GM18511 (cell line): ENCODE measurements around the gene ARHGAP15.
A peak's percentile ranks its signal among the peaks of the same experiment; 100 is the strongest.
"Not testable (repeated sequence)": the region's sequence is repeated elsewhere in the genome, so short reads cannot be mapped to it uniquely, and the experiment has no call there.

Experiments
- ATAC-seq: cut with Tn5 transposase; IDR thresholded peaks from one replicate; pipeline ENCODE4 v1.9.1; 2021; ENCODE audit warnings: mild to moderate bottlenecking, moderate library complexity; ENCODE audit not compliant: unreplicated experiment

Gene ARHGAP15

DNA sequence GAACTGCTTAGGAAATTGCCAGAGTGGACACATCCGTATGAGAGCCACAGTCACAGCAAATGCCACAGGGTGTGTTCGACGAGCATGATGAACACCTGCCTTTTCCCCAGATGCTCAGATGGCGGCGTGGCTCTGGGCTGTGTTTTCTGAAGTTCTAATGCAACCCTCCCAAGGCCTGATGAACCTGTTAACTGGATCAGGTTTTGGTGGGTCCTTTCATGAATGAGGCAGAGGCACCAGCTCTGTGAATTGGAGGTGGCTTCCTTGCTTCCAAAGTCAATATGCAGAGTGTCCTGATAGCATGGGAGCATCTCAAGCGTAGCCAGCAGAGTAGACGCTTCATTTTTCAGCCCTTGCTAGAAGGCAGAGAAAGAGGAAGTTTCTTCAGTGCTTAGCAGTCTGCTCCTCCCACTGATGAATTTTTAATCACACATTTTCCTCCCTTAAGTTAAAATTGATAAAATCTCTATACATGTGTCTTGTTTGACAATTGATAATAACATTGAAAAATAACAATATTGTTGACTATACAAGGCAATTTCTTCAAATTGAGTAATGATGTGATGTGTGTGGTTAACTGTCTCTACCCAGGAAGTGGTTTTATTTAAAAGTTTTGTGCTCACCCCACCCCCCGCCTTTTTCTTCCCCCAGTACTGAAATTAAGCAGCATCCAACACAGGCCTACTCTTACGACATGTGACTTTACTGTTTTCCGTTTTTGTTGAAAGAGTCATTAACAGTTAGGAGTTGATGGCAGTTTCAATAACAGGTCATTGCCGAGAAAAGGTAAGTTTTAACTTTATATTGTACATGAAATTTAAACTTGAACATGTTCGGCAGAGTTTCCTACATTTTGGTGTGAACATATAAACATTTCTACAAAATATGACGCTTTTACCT, at the start of gene ARHGAP15:
Gene ARHGAP15 (plus strand): TSS at position 739 of the 900 bp plus-strand sequence.
- peak; percentile 93 for ATAC-seq

DNA sequence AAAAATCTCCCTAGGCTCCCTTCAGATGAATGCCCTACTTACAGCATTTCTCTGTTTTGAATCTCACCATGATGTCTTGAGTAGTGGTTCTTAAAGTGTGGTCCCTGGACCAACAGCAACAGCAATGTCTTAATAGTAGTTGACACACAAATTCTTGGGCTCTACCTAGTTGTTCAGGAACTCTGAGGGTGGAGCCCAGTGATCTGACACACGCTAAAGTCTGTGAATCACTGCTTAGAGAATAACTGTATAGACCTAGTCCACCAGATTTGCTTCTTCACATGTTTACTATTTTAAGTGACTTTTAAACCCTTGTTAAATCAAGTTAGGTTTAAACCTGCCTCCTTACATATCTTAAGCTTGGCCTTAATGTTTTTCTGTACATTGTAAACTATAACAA, 47.6 kb upstream of the ARHGAP15 start:
- ATAC-seq: no peak

DNA sequence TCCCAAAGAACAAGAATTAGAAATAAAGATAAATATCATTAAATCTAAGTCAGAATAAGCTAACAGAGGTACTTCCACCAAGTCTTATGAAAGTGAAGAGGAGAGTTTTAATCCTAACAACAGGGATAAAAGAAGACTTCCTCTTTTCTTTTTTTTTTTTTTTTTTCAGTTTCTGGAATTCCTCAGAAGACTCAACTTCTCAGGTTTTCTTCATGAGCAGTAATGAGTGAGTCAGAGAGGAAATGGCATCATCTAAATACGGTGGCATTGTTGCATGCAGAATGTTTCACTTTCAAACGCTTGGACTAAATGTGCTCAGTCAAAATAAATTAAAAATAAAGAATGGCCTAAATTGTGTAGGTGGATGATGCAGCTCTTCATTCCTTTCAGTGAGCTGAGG, 45.6 kb upstream of the ARHGAP15 start:
- no peak for ATAC-seq

DNA sequence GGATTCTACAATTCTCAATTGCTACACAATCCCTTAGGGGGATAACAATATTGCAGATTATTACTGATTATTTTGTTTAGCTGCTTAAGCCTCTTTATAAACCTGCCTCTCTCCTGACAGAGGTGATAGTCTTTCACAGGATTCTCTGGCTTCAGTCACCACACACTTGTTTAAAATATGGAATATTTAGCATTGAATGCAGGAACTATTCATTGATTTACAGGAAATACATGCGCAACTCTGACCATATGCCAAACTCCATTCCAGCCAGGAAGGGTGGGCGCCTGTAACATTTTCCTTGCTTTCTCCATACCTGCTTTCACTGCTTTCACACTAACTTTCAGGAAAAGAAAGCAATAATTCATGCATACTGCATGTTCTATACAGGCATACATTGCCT, 44.8 kb upstream of the ARHGAP15 start:
- ATAC-seq: no peak

DNA sequence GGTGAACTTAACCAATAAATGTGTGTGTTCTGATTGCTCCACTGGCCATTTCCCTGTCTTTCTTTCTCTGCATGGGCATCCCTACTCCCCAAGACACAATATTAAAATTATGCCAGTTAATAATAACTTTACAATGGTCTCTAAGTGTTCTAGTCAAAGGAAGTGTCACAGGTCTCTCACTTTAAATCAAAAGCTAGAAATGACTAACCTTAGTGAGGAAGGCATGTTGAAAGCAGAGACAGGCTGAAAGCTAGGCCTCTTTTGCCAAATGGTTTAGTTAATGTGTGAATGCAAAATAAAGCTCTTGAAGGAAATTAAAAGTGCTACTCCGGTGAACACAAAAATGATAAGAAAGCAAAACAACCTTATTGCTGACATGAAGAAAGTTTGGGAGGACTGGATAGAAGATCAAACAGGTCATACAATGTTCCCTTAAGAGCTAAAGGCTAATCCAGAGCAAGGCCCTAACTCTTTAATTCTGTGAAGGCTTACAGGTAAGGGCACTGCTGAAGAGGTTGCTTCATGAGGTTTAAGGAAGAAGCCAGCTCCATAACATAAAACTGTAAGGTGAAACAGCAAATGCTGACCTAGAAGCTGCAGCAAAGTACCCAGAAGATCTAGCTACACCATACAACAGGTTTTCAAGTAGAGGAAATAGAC, 44.0 kb upstream of the ARHGAP15 start:
- ATAC-seq: peak; percentile 84

DNA sequence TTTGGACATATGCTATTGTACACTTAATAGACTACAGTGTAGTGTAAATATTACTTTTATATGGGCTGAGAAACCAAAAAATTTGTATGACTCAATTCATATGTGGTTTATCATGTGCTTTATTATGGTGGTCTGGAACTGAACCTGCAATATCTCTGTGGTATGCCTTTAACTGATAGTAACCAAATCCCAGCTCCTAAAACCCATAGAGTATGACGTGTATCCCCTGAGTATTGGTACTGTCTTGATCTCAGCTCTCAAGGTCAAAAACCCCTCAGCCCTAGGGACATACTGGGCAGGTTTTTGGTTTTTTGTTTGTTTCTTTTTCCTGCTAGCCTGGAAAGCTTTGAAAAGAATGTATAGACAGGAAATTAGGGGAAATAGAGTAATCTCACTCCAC, 42.2 kb upstream of the ARHGAP15 start:
- no peak for ATAC-seq

DNA sequence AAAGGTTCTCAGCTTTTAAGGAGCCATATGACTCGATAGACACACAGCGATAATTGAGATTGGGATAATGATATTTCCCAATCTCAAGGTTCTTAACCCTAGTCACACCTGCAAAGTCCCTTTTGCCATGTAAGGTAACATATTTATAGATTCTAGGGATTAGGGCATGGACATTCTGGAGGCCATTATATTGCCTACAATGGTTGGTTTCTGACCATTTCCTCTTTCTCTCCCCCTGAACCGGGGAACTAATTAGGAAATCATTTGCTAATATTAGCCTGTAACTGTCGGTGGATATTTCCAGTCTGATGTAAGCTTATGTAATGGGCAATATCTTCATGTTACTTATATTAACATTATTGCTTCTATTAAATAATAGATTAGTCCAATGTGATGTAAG, 40.8 kb upstream of the ARHGAP15 start:
- ATAC-seq: no peak

DNA sequence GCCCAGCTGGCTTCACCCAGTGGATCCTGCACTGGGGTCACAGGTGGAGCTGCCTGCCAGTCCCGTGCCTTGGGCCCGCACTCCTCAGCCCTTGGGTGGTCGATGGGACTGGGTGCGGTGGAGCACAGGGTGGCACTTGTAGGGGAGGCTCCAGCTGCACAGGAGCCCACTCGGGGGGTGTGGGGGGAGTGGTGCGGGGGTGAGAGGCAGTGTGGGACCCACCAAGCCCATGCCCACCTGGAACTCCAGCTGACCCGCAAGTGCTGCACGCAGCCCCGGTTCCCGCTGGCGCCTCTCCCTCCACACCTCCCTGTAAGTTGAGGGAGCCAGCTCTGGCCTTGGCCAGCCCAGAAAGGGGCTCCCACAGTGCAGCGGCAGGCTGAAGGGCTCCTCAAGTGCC, 39.7 kb upstream of the ARHGAP15 start:
- not testable (repeated sequence) for ATAC-seq

DNA sequence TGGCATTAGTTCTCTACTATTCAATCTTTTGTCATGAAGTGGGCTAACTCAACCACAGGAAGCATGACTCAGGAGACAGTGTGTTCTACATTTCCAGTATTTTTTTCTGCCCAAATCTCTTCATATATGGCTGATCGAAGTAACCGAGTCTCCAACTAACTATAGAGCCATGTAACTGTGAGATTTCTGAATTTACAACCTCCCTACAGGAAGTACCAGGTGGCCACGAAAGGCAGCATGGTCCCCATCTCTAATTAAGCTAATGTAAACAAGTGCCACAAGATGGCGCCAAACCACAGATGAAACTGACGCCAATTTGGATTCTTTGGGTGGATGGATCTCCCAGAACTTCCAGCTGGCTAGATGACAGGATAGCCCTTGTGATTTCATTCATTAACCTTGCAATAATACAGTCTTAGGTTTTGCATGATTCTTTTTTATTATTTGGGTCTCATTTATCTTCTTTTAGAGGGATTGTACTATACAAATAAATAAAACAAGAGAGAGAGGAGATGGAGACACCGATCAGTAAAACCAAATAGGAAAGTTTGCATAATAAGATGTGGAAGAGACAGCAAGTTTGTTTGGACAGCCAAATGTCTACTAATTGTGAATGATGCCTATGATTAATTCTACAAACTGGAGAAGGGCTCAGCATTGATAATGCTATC, 18.3 kb upstream of the ARHGAP15 start:
- ATAC-seq: peak; percentile 95

DNA sequence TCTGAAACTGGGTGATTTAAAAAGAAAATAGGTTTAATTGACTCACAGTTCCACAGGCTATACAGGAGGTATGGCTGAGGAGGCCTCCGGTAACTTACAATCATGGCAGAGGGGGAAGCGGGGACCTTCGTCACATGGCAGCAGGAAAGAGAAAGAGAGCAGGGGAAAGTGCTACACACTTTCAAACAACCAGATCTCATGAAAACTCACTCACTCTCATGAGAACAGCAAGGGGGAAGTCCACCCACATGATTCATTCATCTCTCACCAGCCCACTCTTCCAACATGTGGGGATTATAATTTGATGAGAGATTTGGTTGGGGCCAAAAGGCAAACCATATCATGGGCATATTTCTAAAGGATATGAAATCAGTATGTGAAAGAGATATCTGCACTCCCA, 12.0 kb upstream of the ARHGAP15 start:
- no peak for ATAC-seq

DNA sequence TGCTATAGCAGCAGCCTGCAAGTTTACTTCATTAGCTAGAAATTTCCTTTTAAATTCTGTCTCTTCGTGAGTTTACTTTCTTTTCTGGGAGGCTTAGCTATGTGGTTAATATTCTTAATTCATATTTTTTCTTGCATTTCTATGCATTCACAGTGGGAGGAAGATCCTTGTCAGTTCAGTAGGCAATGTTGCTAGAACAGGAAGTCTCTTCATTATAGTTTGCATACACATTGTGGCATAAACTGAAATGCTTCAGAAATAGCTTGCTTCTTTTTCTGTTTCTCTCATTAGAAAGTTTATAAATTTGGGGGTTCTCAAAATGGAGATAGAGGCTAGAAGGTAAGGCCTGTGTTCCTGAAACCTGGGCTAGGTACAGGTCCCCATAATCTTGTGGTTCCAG, 8.1 kb upstream of the ARHGAP15 start:
- ATAC-seq: peak; percentile 72

DNA sequence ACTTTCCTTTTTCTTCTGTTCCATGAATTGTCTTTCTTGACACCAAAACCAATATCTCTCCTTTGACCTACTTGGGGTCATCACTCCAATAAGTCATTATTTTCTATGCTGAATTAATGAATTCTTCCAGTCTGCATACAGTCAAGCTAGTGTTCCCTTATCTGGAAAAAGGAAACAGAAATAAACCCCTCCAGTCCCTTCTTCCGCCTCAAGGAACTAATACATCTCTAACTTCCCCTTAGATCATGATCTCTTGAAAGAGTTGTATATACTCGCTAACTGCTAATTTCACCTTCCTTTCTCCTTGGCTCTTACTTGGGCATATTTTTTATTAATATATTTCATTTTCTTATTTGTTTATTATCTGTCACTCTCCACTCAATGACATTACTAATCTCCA, 7.3 kb upstream of the ARHGAP15 start:
- no peak for ATAC-seq

DNA sequence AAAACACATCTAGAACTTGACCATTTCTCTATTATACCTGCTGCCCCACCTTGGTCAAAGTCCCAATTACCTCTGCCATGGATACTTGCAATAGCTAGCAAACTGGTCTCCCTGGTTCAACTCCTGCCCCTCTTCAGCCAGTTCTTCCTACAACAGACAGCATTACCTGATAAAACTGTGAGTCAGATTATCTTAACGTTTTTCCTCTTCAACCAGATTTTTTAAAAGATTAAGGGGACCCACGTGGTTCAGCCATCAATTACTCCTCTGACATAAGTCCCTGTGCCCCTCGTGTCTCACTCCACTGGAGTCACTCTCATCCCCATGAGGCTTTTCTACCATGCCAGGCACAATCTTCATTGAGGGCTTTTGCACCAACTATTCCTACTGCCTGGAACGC, 5.3 kb upstream of the ARHGAP15 start:
- ATAC-seq: no peak

DNA sequence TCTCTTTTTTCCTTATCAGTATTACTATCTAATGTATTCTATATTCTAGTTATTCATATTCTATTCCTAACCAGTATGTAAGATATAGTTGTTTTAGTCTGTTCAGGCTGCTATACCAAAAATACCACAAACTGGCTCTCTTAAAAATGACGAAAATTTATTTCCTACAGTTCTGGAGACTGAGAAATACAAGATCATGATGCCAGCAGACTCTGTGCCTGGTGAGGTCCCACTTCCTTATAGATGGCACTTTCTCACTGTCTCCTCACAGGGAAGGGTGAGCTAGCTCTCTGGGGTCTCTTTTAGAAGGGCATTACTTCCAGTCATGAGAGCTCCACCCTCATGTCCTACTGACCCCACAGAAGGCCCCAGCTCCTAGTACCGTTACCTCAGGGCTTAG, 4.8 kb upstream of the ARHGAP15 start:
- no peak for ATAC-seq

DNA sequence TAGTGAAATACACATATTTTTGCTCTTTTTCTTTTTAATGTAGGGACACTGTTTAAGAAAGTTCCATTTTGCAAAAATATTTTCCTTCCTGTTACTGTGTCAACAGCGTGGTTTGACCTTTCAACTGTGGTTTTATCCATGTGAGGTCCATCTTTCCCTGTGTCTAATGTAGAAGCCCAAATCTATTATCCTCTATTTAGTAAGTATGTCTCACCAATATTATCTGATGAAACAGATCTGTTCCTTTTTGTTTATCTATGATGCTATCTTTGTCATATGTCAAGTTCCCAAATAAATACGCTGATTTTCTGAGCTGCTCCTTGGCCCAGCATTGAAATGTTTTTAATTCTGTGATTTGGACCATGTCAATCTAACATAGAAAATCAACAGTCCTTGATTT, 3.5 kb upstream of the ARHGAP15 start:
- ATAC-seq: no peak

DNA sequence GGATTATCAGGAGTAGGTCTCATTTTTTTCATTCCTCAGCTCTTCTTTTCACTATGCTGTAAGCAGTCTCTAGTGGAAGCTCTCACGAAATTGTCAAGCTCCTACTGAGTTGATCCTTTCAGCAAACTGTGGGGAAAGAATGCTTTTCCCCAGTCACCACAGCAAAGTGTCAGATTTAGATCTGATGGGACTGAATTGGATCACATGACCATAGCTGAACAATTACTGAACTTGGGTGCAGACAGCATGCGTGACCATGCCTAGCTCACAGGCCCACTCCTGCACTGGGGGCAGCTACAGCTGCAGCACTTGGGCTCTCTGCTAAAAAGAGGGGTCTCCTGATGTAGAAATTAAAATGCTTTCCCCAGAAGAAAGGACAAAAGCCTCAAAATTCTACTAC, 3.1 kb downstream of the ARHGAP15 start:
- ATAC-seq: peak; percentile 23

DNA sequence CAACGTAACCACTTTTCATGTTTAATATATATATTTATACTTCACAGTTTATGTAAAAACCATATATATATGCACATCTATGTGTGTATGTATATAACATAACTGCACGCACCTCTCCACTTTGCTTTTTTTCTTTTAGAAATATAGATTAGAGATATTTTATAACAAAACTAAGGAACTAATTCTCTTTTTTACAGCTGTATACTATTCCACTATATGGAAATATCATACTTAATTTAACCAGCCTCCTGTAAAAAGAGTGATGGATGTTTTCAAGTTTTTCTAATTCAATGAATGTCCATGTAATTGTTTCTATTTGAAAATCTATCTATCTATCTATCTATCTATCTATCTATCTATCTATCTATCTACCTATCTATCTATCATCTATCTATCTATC, 4.6 kb downstream of the ARHGAP15 start:
- no peak for ATAC-seq

DNA sequence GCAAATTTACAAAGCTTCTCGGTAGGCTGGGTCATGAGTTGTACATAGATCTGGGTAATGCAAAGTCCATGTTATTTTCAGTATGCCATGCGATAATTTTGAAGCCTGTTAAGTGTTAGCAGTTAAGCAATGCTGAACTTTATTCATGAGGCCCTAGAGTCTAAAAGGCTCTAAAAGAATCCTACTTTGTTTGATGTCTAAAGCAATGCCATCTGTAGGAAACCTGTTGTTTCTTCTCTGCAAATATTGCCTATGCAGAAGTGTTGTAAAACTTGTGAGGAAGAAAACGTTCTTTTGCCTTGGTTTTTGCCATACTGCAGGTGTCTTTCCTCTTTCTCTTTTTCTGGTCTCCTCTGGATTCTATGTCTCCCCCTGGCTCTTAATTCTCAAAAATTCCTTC, 9.1 kb downstream of the ARHGAP15 start:
- ATAC-seq: no peak

DNA sequence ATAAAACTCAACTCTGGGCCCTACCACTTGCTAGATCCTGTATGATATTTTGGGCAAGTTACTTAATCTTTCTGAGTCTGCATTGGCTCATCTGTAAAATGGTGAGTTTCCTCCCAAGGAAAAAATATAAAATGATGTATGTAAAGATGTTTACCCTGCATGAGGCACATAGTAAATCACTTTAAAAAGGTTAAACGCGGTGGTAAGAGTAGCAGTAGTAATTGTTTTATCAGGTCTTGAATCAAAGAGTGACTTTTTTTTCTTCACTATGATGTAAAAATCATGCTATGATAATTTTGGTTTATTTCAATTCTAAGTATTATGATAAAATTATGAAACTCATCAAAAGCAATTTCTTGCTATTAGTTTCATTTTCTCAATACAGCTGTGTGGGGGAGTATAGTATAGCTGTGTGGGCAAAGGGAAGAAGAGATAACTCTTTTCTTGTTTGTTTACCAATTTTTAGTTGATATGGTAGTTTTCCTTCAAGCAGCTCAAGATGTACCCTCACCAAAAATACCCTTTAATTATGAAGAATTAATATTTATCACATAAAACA, 10.7 kb downstream of the ARHGAP15 start:
- peak; percentile 31 for ATAC-seq

DNA sequence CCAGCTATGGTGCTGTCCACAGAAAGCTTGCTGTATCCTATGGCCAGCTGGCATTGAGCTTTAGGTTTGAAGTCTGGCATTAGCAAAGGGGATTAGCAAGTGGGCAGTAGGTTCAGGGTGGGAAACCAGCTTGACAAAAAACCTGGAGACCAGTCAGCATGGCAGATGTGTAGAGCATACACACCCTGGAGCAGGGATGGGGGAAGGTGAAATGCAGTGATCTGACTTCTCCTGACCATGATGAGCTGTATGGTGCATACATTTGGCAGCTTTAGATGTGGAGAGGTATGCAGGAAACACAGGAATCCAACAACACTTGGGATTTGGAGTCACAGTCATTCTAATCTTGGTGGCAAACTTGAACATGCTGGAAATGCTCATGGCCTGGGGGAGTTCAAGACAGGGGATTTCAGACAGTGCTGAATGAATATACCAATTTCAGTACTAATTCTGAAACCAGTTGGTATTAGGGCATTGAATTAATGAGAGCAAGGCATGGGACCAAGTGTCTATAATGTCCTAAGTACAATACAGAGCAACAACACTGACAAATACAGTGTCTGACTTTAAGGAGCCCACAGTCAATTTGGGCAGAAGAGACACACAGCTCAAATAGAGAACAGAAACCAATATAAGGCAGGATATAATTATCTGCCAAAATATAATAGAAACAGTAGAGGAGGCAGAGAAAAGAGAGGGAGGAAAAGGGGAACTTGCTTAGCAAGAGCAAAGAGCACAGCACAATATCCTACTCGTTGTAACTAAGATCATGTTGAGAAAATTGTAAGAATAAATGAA, 11.8 kb downstream of the ARHGAP15 start:
- ATAC-seq: peak; percentile 88

DNA sequence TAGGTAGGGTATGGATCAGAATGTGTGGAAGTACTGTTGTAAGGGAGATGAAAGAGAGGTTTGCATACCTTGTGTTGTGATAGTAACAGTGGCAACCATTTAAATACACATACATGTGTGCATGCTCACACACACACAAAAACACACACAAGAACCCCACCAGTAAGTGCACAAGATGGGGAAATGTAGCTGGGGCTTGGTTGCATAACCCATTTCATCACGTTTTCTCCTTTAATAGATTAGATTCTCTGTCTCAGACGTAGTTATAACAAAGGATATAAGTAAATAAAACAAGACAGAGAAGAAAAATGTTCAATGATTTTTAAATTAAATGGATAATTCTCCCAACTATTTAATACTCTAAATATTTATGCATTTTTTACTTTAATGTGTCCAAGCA, 13.4 kb downstream of the ARHGAP15 start:
- no peak for ATAC-seq
